Smooth muscle cell (in vitro differentiated cells): Measurements from ENCODE around the gene CEP164. TPM values are rescaled to one million over a fixed set of nuclear protein-coding genes. Genes with fewer than 3 reads are reported as not detected.

Experiments used
- DNase-seq: peaks from one replicate; lab custom pipeline; 2025; ENCODE audit not compliant: unreplicated experiment; lab: John Stamatoyannopoulos, UW
- H2AFZ ChIP-seq: fragments of 200-600 bp; sonication (generic); 2 replicates; pipeline ENCODE4 v1.6.0; 2016; ENCODE audit warnings: antibody characterized with exemption, low read depth, mild to moderate bottlenecking
- H3F3A ChIP-seq: fragments of 200-600 bp; sonication (generic); 2 replicates; pipeline ENCODE4 v1.6.0; 2017; ENCODE audit warnings: antibody characterized with exemption, low read depth
- H3K27ac ChIP-seq: fragments of 200-600 bp; sonication (generic); 2 replicates; pipeline ENCODE4 v1.5.1; 2016; ENCODE audit warnings: low read depth, mild to moderate bottlenecking
- H3K27me3 ChIP-seq: fragments of 200-600 bp; sonication (generic); 2 replicates; pipeline ENCODE4 v1.6.1; 2016; ENCODE audit warnings: low read depth, mild to moderate bottlenecking
- H3K36me3 ChIP-seq: fragments of 200-600 bp; sonication (generic); 2 replicates; pipeline ENCODE4 v1.5.1; 2016; ENCODE audit warnings: low read depth
- H3K4me1 ChIP-seq: fragments of 200-600 bp; sonication (generic); 2 replicates; pipeline ENCODE4 v1.5.1; 2016; ENCODE audit warnings: low read depth
- H3K4me2 ChIP-seq: fragments of 200-600 bp; sonication (generic); 2 replicates; pipeline ENCODE4 v1.6.0; 2016; ENCODE audit warnings: mild to moderate bottlenecking
- H3K4me3 ChIP-seq: fragments of 200-600 bp; sonication (generic); 2 replicates; pipeline ENCODE4 v1.5.1; 2016; ENCODE audit warnings: mild to moderate bottlenecking
- H3K79me2 ChIP-seq: fragments of 200-600 bp; sonication (generic); 2 replicates; pipeline ENCODE4 v1.6.0; 2016; ENCODE audit warnings: low read depth, mild to moderate bottlenecking
- H3K9ac ChIP-seq: fragments of 200-600 bp; sonication (generic); 2 replicates; pipeline ENCODE4 v1.6.0; 2016; ENCODE audit warnings: low read depth
- H3K9me3 ChIP-seq: fragments of 200-600 bp; sonication (generic); replicated peaks from 2 replicates; pipeline ENCODE4 v1.5.1; 2016; ENCODE audit warnings: low read depth
- H4K20me1 ChIP-seq: fragments of 200-600 bp; sonication (generic); 2 replicates; pipeline ENCODE4 v1.6.0; 2016; ENCODE audit warnings: low read depth
- WGBS: methylation state at CpG from one replicate; pipeline ENCODE4 v1.1.7; 2016; ENCODE audit warnings: low lambda C conversion rate; 5-methylcytosine and 5-hydroxymethylcytosine counted together
- polyA plus RNA-seq: library from polyadenylated mRNA; unstranded; fragments of >200 nt; fragmentation: Nextera tagmentation; extraction: Ambion mirVana; gene quantifications from 2 replicates; pipeline ENCODE4 v1.2.1, GENCODE V29; 2016
- total RNA-seq: library from RNA; depleted of rRNA; stranded (reverse); fragments of >200 nt; gene quantifications from 2 replicates; pipeline ENCODE4 v1.2.3, GENCODE V29; 2014
- TF ChIP-seq, protein P1 (sequence below): fragments of 200-600 bp; sonication (generic); IDR thresholded peaks from 2 replicates; pipeline ENCODE4 v1.5.1; 2017; ENCODE audit warnings: borderline replicate concordance, mild to moderate bottlenecking, antibody characterized with exemption; ENCODE audit not compliant: insufficient read depth, poor library complexity, severe bottlenecking

Gene CEP164
- total and polyA plus RNA-seq, 2 experiments from 2014 or later, result 11.2 to 30.7 TPM

DNA sequence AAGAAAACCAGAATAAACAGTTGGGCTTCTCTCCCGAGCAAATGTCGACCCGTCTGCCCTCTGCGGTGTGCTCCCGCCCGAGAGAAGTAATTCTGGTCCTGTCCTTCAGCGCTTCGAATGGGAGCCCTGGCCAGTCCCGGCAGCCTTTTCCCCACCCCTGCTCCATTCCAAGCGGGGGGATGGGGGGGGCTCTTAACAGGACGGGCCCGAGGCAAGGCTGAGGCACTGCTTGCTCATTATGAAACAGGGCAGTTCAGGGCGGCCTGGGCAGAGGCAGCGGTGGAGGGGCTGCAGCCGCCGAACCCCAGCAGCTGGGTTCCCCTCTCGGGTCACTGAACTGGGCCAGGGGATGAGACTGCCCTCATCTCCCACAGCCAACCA, 27.4 kb upstream of the CEP164 start:
- TF ChIP-seq, protein P1, sequence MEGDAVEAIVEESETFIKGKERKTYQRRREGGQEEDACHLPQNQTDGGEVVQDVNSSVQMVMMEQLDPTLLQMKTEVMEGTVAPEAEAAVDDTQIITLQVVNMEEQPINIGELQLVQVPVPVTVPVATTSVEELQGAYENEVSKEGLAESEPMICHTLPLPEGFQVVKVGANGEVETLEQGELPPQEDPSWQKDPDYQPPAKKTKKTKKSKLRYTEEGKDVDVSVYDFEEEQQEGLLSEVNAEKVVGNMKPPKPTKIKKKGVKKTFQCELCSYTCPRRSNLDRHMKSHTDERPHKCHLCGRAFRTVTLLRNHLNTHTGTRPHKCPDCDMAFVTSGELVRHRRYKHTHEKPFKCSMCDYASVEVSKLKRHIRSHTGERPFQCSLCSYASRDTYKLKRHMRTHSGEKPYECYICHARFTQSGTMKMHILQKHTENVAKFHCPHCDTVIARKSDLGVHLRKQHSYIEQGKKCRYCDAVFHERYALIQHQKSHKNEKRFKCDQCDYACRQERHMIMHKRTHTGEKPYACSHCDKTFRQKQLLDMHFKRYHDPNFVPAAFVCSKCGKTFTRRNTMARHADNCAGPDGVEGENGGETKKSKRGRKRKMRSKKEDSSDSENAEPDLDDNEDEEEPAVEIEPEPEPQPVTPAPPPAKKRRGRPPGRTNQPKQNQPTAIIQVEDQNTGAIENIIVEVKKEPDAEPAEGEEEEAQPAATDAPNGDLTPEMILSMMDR, result no peak
- no peak overlapping the region for H3K4me3 ChIP-seq
- no peaks in the 10 kb centered on the region for H3K36me3 ChIP-seq
- H3F3A ChIP-seq, result no peaks in the 10 kb centered on the region
- peak overlapping the region; percentile 36 for H3K4me2 ChIP-seq
- H3K27ac ChIP-seq, result no peak overlapping the region
- H3K9me3 ChIP-seq, result no peaks in the 10 kb centered on the region
- H2AFZ ChIP-seq, result no peak overlapping the region
- 56% methylated on average over 17 of the region's 17 CpGs for WGBS
- no peak for DNase-seq
- no peaks in the 10 kb centered on the region for H3K79me2 ChIP-seq
- peaks cover 22% of the 10 kb centered on the region for H4K20me1 ChIP-seq
- no peaks in the 10 kb centered on the region for H3K27me3 ChIP-seq
- no peak overlapping the region for H3K9ac ChIP-seq
- peaks cover 21% of the 10 kb centered on the region for H3K4me1 ChIP-seq

DNA sequence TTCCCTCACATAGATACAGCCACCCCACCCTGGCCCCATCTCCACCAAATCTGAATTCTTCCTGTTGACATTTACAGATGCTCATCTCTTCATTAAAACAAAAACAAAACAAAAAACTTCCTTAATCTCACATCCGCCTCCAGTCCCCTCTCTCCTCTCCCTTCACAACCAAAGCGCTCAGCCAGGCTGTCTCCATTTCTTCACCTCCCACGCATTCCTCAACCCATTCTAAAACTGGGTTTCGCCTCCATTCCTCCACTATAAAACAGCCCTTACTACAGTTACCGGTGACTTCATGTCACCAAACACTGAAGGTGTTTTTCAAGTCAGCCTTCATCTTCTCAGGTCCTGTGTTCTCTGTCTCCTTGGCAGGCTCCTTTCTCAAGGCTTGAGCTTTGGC, 26.9 kb upstream of the CEP164 start:
- Histone ChIP-seq H3K4me3 (no peak overlapping the region), H3K36me3 (no peaks in the 10 kb centered on the region), H3F3A (no peaks in the 10 kb centered on the region), H3K79me2 (no peaks in the 10 kb centered on the region), H3K9me3 (no peaks in the 10 kb centered on the region), H4K20me1 (peaks cover 22% of the 10 kb centered on the region), H3K4me2 (peak overlapping the region; percentile 36), H2AFZ (no peak overlapping the region), H3K4me1 (peaks cover 21% of the 10 kb centered on the region), H3K27me3 (no peaks in the 10 kb centered on the region), H3K9ac (no peak overlapping the region), H3K27ac (no peak overlapping the region)
- no peak for DNase-seq
- TF ChIP-seq, protein P1, result no peak
- 47% methylated on average over 5 of the region's 5 CpGs for WGBS

DNA sequence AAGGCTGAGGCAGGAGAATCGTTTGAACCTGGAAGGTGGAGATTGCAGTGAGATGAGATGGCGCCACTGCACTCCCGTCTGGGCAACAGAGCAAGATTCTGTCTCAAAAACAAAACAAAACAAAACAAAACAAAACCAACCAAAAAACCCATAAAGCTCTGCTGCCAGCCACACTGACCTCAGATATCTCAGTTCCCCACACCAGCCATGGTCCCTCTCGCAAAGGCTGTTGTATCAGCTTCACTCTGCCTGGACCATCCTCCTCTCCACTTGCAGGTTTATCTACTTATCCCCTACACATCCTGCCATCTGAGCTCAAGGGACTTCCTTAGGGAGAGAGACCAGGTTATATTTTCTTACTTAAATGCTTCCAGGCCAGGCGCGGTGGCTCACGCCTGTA, 25.4 kb upstream of the CEP164 start:
- Histone ChIP-seq H3K9me3 (no peaks in the 10 kb centered on the region), H3K27me3 (no peaks in the 10 kb centered on the region), H3K4me1 (peaks cover 21% of the 10 kb centered on the region), H4K20me1 (peaks cover 22% of the 10 kb centered on the region), H2AFZ (no peak overlapping the region), H3F3A (no peaks in the 10 kb centered on the region), H3K79me2 (no peaks in the 10 kb centered on the region), H3K27ac (no peak overlapping the region), H3K9ac (no peak overlapping the region), H3K4me2 (no peak overlapping the region), H3K36me3 (no peaks in the 10 kb centered on the region), H3K4me3 (no peak overlapping the region)
- no peak for DNase-seq
- TF ChIP-seq, protein P1, result no peak
- 97% methylated on average over 6 of the region's 7 CpGs for WGBS

DNA sequence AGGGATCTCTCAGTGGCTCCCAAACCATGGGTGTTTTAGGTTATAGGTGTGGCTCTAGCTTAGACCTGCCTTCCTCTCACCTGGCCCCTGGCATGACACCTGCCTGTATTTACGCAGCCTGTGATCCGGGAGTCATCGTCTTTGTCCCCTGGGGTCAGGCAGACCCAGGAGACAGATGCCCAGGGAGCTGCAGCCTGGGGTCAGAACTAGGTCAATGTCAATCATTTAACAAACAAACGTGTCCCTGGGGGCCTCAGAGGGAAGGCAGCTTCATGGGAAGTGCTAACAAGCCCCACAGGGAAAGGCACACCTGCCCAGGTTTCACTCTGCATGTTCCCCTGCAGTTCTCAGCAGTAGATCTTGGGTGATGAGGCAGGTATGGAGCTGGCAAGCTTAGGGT, 24.6 kb upstream of the CEP164 start:
- Histone ChIP-seq H2AFZ (no peak overlapping the region), H3K27ac (no peak overlapping the region), H3K4me3 (no peak overlapping the region), H4K20me1 (peaks cover 22% of the 10 kb centered on the region), H3K36me3 (no peaks in the 10 kb centered on the region), H3F3A (no peaks in the 10 kb centered on the region), H3K4me1 (peaks cover 21% of the 10 kb centered on the region), H3K9ac (no peak overlapping the region), H3K79me2 (no peaks in the 10 kb centered on the region), H3K4me2 (no peak overlapping the region), H3K9me3 (no peaks in the 10 kb centered on the region), H3K27me3 (no peaks in the 10 kb centered on the region)
- TF ChIP-seq, protein P1, result no peak
- 84% methylated on average over 4 of the region's 4 CpGs for WGBS
- DNase-seq, result no peak
